Ovary (tissue), 3 donors: ENCODE measurements around the gene ERBB2.

Experiments
- POLR2A ChIP-seq: fragments of 450-650 bp; IDR thresholded peaks from one replicate; pipeline ENCODE4 v1.6.1; 2017; ENCODE audit warnings: antibody characterized with exemption, mild to moderate bottlenecking, moderate library complexity
- TF ChIP-seq, protein P1 (sequence below), 3 donors: fragments of 450-650 bp in 2 of 3; fragments of 200-600 bp in 1 of 3; IDR thresholded peaks; one replicate each; pipeline versions ENCODE4 v1.5.1 to v1.8.0; 2016 to 2022; ENCODE audit warnings: antibody characterized with exemption in 3 of 3, mild to moderate bottlenecking in 1 of 3
- donor health status: DM: no; HTN: no; CAD: no.

DNA sequence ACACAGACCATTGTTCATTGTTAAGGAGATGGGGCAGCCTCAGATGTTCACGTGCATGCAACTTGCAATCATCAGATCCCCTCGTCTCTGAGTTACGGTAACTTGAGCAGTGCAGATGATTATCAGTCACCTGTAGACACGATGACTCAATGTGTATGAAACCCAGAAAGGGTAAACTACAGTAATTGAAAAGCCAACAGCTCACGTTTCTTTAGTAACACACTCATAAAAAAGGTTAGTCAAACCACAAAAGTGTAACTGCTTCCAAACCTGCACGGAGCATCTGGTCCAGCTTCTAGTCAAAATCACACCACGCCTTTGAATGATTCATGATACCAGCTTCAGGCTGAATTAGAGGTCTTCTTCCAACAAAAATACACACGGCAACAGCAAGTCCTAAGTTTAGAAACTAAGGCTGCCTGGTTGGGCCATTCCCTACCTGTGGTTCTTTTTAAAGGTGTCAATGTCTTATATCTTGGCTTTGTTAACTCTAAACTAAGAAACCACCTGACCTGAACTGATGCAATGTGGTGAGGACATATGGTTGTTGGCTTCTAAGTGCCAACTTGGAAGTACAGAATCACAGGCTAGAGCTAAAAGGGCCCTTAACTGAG lies 70.2 kb downstream of the ERBB2 start:
- TF ChIP-seq, protein P1, sequence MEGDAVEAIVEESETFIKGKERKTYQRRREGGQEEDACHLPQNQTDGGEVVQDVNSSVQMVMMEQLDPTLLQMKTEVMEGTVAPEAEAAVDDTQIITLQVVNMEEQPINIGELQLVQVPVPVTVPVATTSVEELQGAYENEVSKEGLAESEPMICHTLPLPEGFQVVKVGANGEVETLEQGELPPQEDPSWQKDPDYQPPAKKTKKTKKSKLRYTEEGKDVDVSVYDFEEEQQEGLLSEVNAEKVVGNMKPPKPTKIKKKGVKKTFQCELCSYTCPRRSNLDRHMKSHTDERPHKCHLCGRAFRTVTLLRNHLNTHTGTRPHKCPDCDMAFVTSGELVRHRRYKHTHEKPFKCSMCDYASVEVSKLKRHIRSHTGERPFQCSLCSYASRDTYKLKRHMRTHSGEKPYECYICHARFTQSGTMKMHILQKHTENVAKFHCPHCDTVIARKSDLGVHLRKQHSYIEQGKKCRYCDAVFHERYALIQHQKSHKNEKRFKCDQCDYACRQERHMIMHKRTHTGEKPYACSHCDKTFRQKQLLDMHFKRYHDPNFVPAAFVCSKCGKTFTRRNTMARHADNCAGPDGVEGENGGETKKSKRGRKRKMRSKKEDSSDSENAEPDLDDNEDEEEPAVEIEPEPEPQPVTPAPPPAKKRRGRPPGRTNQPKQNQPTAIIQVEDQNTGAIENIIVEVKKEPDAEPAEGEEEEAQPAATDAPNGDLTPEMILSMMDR (IDR thresholded peaks at IDR 0.05), result no peak
- no peak for TF ChIP-seq POLR2A
